ENCODE results near the gene EPHA7.

Gene EPHA7

GRCh38 chr6:93307505-93308409, 111.6 kb downstream of the EPHA7 start:
- WGBS: 91% methylated on average over 3 of the region's 5 CpGs
- no peak overlapping the region for H2BK120ac ChIP-seq (ENCODE audit: low read depth, low read length)
- DNase-seq: no peak

GRCh38 chr6:93305088-93305487, 114.3 kb downstream of the EPHA7 start:
- DNase-seq: no peak
- Histone ChIP-seq H2BK120ac (ENCODE audit: low read depth, low read length) (no peak overlapping the region), H2BK12ac (ENCODE audit: low read length in 2 of 2) (no peak overlapping the region)

More at GRCh38 chr6:93307505-93308409, 111.6 kb downstream of the EPHA7 start:
- no peak overlapping the region for H3K23ac ChIP-seq (ENCODE audit: low read length in 2 of 2)
- no peak overlapping the region for H3K9ac ChIP-seq (ENCODE audit: low read length)
- no peaks in the 10 kb centered on the region for H3K9me3 ChIP-seq (ENCODE audit: control insufficient read depth, low read length)
- H2BK12ac ChIP-seq (ENCODE audit: low read length in 2 of 2): no peak overlapping the region
- H4K8ac ChIP-seq (ENCODE audit: low read length): no peak overlapping the region
- H2BK5ac ChIP-seq (ENCODE audit: low read depth, low read length, poor library complexity, severe bottlenecking): no peak overlapping the region
- H3K4me3 ChIP-seq (ENCODE audit: insufficient read depth in 1 of 2, low read depth in 1 of 2, low read length in 2 of 2): no peak overlapping the region
- H3K4ac ChIP-seq (ENCODE audit: low read depth in 1 of 2, low read length in 2 of 2): no peak overlapping the region
- H3K27me3 ChIP-seq (ENCODE audit: control insufficient read depth in 1 of 2, insufficient read depth in 1 of 2, low read length in 2 of 2): no peaks in the 10 kb centered on the region
- no peak overlapping the region for H2BK15ac ChIP-seq (ENCODE audit: low read depth, poor library complexity, severe bottlenecking)
- H3K4me1 ChIP-seq (ENCODE audit: control insufficient read depth, insufficient read depth, low read depth, low read length): no peaks in the 10 kb centered on the region
- no peak overlapping the region for H4K91ac ChIP-seq (ENCODE audit: low read length)
- no peak overlapping the region for H3K4me2 ChIP-seq (ENCODE audit: low read length, poor library complexity, severe bottlenecking)
- H2AFZ ChIP-seq (ENCODE audit: low read depth, low read length): no peak overlapping the region
- H3K14ac ChIP-seq (ENCODE audit: low read length in 2 of 2): no peak overlapping the region
- no peak overlapping the region for H3K27ac ChIP-seq (ENCODE audit: low read length, poor library complexity, severe bottlenecking)
- H3K18ac ChIP-seq (ENCODE audit: low read depth in 1 of 2, low read length in 2 of 2): no peak overlapping the region
- H2AK5ac ChIP-seq (ENCODE audit: low read length, severe bottlenecking): no peak overlapping the region
- peaks cover 0 to 4% of the 10 kb centered on the region in 2 experiments for H3K36me3 ChIP-seq (ENCODE audit: control insufficient read depth in 1 of 2, insufficient read depth in 2 of 2, low read depth in 1 of 2, low read length in 2 of 2)
- H3K79me1 ChIP-seq (replicated peaks; ENCODE audit: low read length, poor library complexity, severe bottlenecking): no peaks in the 10 kb centered on the region

GRCh38 chr6:93304505-93304904, 114.9 kb downstream of the EPHA7 start:
- Histone ChIP-seq H3K23ac (ENCODE audit: low read length in 2 of 2) (no peak overlapping the region), H2BK15ac (ENCODE audit: low read depth, poor library complexity, severe bottlenecking) (no peak overlapping the region), H2AK5ac (ENCODE audit: low read length, severe bottlenecking) (no peak overlapping the region), H2AFZ (ENCODE audit: low read depth, low read length) (no peak overlapping the region), H3K79me1 (replicated peaks; ENCODE audit: low read length, poor library complexity, severe bottlenecking) (no peaks in the 10 kb centered on the region), H3K27ac (ENCODE audit: low read length, poor library complexity, severe bottlenecking) (no peak overlapping the region), H3K9me3 (ENCODE audit: control insufficient read depth, low read length) (no peaks in the 10 kb centered on the region), H3K18ac (ENCODE audit: low read depth in 1 of 2, low read length in 2 of 2) (no peak overlapping the region), H2BK120ac (ENCODE audit: low read depth, low read length) (no peak overlapping the region), H4K91ac (ENCODE audit: low read length) (no peak overlapping the region), H3K27me3 (ENCODE audit: control insufficient read depth in 1 of 2, insufficient read depth in 1 of 2, low read length in 2 of 2) (no peaks in the 10 kb centered on the region), H2BK12ac (ENCODE audit: low read length in 2 of 2) (no peak overlapping the region), H3K4ac (ENCODE audit: low read depth in 1 of 2, low read length in 2 of 2) (no peak overlapping the region), H3K4me1 (ENCODE audit: control insufficient read depth, insufficient read depth, low read depth, low read length) (no peaks in the 10 kb centered on the region), H4K8ac (ENCODE audit: low read length) (no peak overlapping the region), H3K4me2 (ENCODE audit: low read length, poor library complexity, severe bottlenecking) (no peak overlapping the region), H3K36me3 (ENCODE audit: control insufficient read depth in 1 of 2, insufficient read depth in 2 of 2, low read depth in 1 of 2, low read length in 2 of 2) (no peaks in the 10 kb centered on the region), H3K9ac (ENCODE audit: low read length) (no peak overlapping the region), H3K14ac (ENCODE audit: low read length in 2 of 2) (no peak overlapping the region), H3K4me3 (ENCODE audit: insufficient read depth in 1 of 2, low read depth in 1 of 2, low read length in 2 of 2) (no peak overlapping the region), H2BK5ac (ENCODE audit: low read depth, low read length, poor library complexity, severe bottlenecking) (no peak overlapping the region)
- whole genome bisulfite sequencing: 89% methylated on average over 1 of the region's 1 CpG
- no peak for DNase-seq

More at GRCh38 chr6:93305088-93305487, 114.3 kb downstream of the EPHA7 start:
- no peak overlapping the region for H2AFZ ChIP-seq (ENCODE audit: low read depth, low read length)
- H3K9me3 ChIP-seq (ENCODE audit: control insufficient read depth, low read length): no peaks in the 10 kb centered on the region
- no peak overlapping the region for H4K91ac ChIP-seq (ENCODE audit: low read length)
- no peaks in the 10 kb centered on the region for H3K27me3 ChIP-seq (ENCODE audit: control insufficient read depth in 1 of 2, insufficient read depth in 1 of 2, low read length in 2 of 2)
- H3K27ac ChIP-seq (ENCODE audit: low read length, poor library complexity, severe bottlenecking): no peak overlapping the region
- H2BK5ac ChIP-seq (ENCODE audit: low read depth, low read length, poor library complexity, severe bottlenecking): no peak overlapping the region
- no peak overlapping the region for H3K4me3 ChIP-seq (ENCODE audit: insufficient read depth in 1 of 2, low read depth in 1 of 2, low read length in 2 of 2)
- H3K79me1 ChIP-seq (replicated peaks; ENCODE audit: low read length, poor library complexity, severe bottlenecking): no peaks in the 10 kb centered on the region
- no peak overlapping the region for H3K14ac ChIP-seq (ENCODE audit: low read length in 2 of 2)
- no peak overlapping the region for H3K4ac ChIP-seq (ENCODE audit: low read depth in 1 of 2, low read length in 2 of 2)
- no peak overlapping the region for H3K23ac ChIP-seq (ENCODE audit: low read length in 2 of 2)
- H2BK15ac ChIP-seq (ENCODE audit: low read depth, poor library complexity, severe bottlenecking): no peak overlapping the region
- H3K4me1 ChIP-seq (ENCODE audit: control insufficient read depth, insufficient read depth, low read depth, low read length): no peaks in the 10 kb centered on the region
- no peak overlapping the region for H2AK5ac ChIP-seq (ENCODE audit: low read length, severe bottlenecking)
- H4K8ac ChIP-seq (ENCODE audit: low read length): no peak overlapping the region
- no peak overlapping the region for H3K18ac ChIP-seq (ENCODE audit: low read depth in 1 of 2, low read length in 2 of 2)
- H3K36me3 ChIP-seq (ENCODE audit: control insufficient read depth in 1 of 2, insufficient read depth in 2 of 2, low read depth in 1 of 2, low read length in 2 of 2): peaks cover 0 to under 1% of the 10 kb centered on the region in 2 experiments
- no peak overlapping the region for H3K4me2 ChIP-seq (ENCODE audit: low read length, poor library complexity, severe bottlenecking)
- no peak overlapping the region for H3K9ac ChIP-seq (ENCODE audit: low read length)

GRCh38 chr6:93300661-93301060, 118.7 kb downstream of the EPHA7 start:
- no peak overlapping the region for H2BK120ac ChIP-seq (ENCODE audit: low read depth, low read length)
- H2AFZ ChIP-seq (ENCODE audit: low read depth, low read length): no peak overlapping the region
- no peak overlapping the region for H3K4me3 ChIP-seq (ENCODE audit: insufficient read depth in 1 of 2, low read depth in 1 of 2, low read length in 2 of 2)
- no peak overlapping the region for H4K8ac ChIP-seq (ENCODE audit: low read length)
- no peak overlapping the region for H2BK12ac ChIP-seq (ENCODE audit: low read length in 2 of 2)
- no peak overlapping the region for H3K23ac ChIP-seq (ENCODE audit: low read length in 2 of 2)
- no peak overlapping the region for H4K91ac ChIP-seq (ENCODE audit: low read length)
- H2BK5ac ChIP-seq (ENCODE audit: low read depth, low read length, poor library complexity, severe bottlenecking): no peak overlapping the region
- H2BK15ac ChIP-seq (ENCODE audit: low read depth, poor library complexity, severe bottlenecking): no peak overlapping the region
- DNase-seq: no peak
- no peak overlapping the region for H3K4me2 ChIP-seq (ENCODE audit: low read length, poor library complexity, severe bottlenecking)
- H3K14ac ChIP-seq (ENCODE audit: low read length in 2 of 2): no peak overlapping the region
- no peaks in the 10 kb centered on the region for H3K27me3 ChIP-seq (ENCODE audit: control insufficient read depth in 1 of 2, insufficient read depth in 1 of 2, low read length in 2 of 2)
- H3K18ac ChIP-seq (ENCODE audit: low read depth in 1 of 2, low read length in 2 of 2): no peak overlapping the region
- H3K27ac ChIP-seq (ENCODE audit: low read length, poor library complexity, severe bottlenecking): no peak overlapping the region
- no peak overlapping the region for H3K9ac ChIP-seq (ENCODE audit: low read length)
- no peaks in the 10 kb centered on the region for H3K36me3 ChIP-seq (ENCODE audit: control insufficient read depth in 1 of 2, insufficient read depth in 2 of 2, low read depth in 1 of 2, low read length in 2 of 2)
- H2AK5ac ChIP-seq (ENCODE audit: low read length, severe bottlenecking): no peak overlapping the region
- no peaks in the 10 kb centered on the region for H3K79me1 ChIP-seq (replicated peaks; ENCODE audit: low read length, poor library complexity, severe bottlenecking)
- no peak overlapping the region for H3K4ac ChIP-seq (ENCODE audit: low read depth in 1 of 2, low read length in 2 of 2)
- no peaks in the 10 kb centered on the region for H3K9me3 ChIP-seq (ENCODE audit: control insufficient read depth, low read length)
- no peaks in the 10 kb centered on the region for H3K4me1 ChIP-seq (ENCODE audit: control insufficient read depth, insufficient read depth, low read depth, low read length)
- WGBS: 100% methylated on average over 2 of the region's 3 CpGs
